ENCODE results near the gene SLC34A1.
A peak's percentile ranks its signal among the peaks of the same experiment; 100 is the strongest.
"Not testable (repeated sequence)": the region's sequence is repeated elsewhere in the genome, so short reads cannot be mapped to it uniquely, and the experiment has no call there.

Gene SLC34A1

GRCh38 chr5:177384134-177384533 lies at the start of gene SLC34A1:
Gene SLC34A1, plus strand, starts transcription at chr5:177384434. Its CDS starts 1,308 bp downstream, at chr5:177385742.
- no peak for DNase-seq

- no peak for DNase-seq
Measured at GRCh38 chr5:177334781-177335700, 49.2 kb upstream of the SLC34A1 start.

GRCh38 chr5:177335701-177336065 lies 48.6 kb upstream of the SLC34A1 start:
- DNase-seq: no peak

- DNase-seq: no peak
Measured at GRCh38 chr5:177336112-177336511, 48.1 kb upstream of the SLC34A1 start.

- DNase-seq: no peak
Measured at GRCh38 chr5:177336603-177337494, 47.4 kb upstream of the SLC34A1 start.

GRCh38 chr5:177338251-177339106 lies 45.8 kb upstream of the SLC34A1 start:
- no peak for DNase-seq

GRCh38 chr5:177339107-177339638 lies 45.1 kb upstream of the SLC34A1 start:
- no peak for DNase-seq

- DNase-seq: not testable (repeated sequence)
Measured at GRCh38 chr5:177343000-177343399, 41.2 kb upstream of the SLC34A1 start.

GRCh38 chr5:177343777-177344176 lies 40.5 kb upstream of the SLC34A1 start:
- DNase-seq: no peak

- no peak for DNase-seq
Measured at GRCh38 chr5:177344891-177345290, 39.3 kb upstream of the SLC34A1 start.

GRCh38 chr5:177346820-177347219 lies 37.4 kb upstream of the SLC34A1 start:
- DNase-seq: no peak

GRCh38 chr5:177347699-177348098 lies 36.5 kb upstream of the SLC34A1 start:
- no peak for DNase-seq

GRCh38 chr5:177349362-177349647 lies 34.9 kb upstream of the SLC34A1 start:
- no peak for DNase-seq

GRCh38 chr5:177349762-177350161 lies 34.5 kb upstream of the SLC34A1 start:
- no peak for DNase-seq

- DNase-seq: no peak
Measured at GRCh38 chr5:177350776-177351391, 33.4 kb upstream of the SLC34A1 start.

- peak; percentile 82 to 85 (median 84) for DNase-seq
Measured at GRCh38 chr5:177351392-177352329, 32.6 kb upstream of the SLC34A1 start, which contains the start of gene LMAN2. Gene LMAN2, minus strand, starts transcription at chr5:177351668. Its CDS starts 21 bp downstream, at chr5:177351647.

GRCh38 chr5:177353093-177353492 lies 31.1 kb upstream of the SLC34A1 start:
- DNase-seq: no peak

- DNase-seq: no peak
Measured at GRCh38 chr5:177354256-177354655, 30.0 kb upstream of the SLC34A1 start.

GRCh38 chr5:177354711-177355110 lies 29.5 kb upstream of the SLC34A1 start:
- DNase-seq: no peak

- no peak for DNase-seq
Measured at GRCh38 chr5:177355162-177355867, 28.9 kb upstream of the SLC34A1 start.

Data from activated CD4-positive, CD25-positive, alpha-beta regulatory T cell (primary cell).